HepG2 (cell line): ENCODE results near the gene PEX14. TPM values are rescaled to one million over a fixed set of nuclear protein-coding genes. Genes with fewer than 3 reads are reported as not detected.

Experiments used
- ARID2 ChIP-seq: sonication (generic); formaldehyde crosslinking; IDR thresholded peaks from 2 replicates; pipeline ENCODE4 v1.8.1; 2022; ENCODE audit warnings: mild to moderate bottlenecking, missing genetic modification reagents, borderline replicate concordance
- ATF3 ChIP-seq: sonication (generic); formaldehyde crosslinking; IDR thresholded peaks from 2 replicates; pipeline ENCODE4 v1.4.0; 2020; ENCODE audit warnings: missing genetic modification reagents
- CCDC6 ChIP-seq: sonication (generic); formaldehyde crosslinking; IDR thresholded peaks from 2 replicates; pipeline ENCODE4 v1.8.1; 2022; ENCODE audit warnings: mild to moderate bottlenecking, missing genetic modification reagents, moderate library complexity
- ERF ChIP-seq: IDR thresholded peaks from 2 replicates; pipeline ENCODE4 v1.6.1; 2018; ENCODE audit warnings: missing biosample characterization, missing genetic modification reagents
- GTF3A ChIP-seq: sonication (generic); formaldehyde crosslinking; conservative IDR thresholded peaks from 2 replicates; pipeline ENCODE4 v1.4.0; 2020; ENCODE audit warnings: mild to moderate bottlenecking, missing genetic modification reagents
- HMGA1 ChIP-seq: sonication (generic); formaldehyde crosslinking; conservative IDR thresholded peaks from 2 replicates; pipeline ENCODE4 v1.4.0; 2020; ENCODE audit warnings: missing genetic modification reagents
- HNRNPLL ChIP-seq: fragments of 200-400 bp; formaldehyde crosslinking; IDR thresholded peaks from 2 replicates; pipeline ENCODE4 v1.6.1; 2017; ENCODE audit warnings: mild to moderate bottlenecking, low read depth, low read length; ENCODE audit not compliant: poor library complexity, severe bottlenecking
- JUN ChIP-seq: sonication (generic); formaldehyde crosslinking; IDR thresholded peaks from 2 replicates; pipeline ENCODE4 v1.4.0; 2020; ENCODE audit warnings: mild to moderate bottlenecking, missing genetic modification reagents
- MAFG ChIP-seq: sonication (generic); formaldehyde crosslinking; IDR thresholded peaks from 2 replicates; pipeline ENCODE4 v1.5.1; 2020; ENCODE audit warnings: mild to moderate bottlenecking, missing genetic modification reagents
- NFYC ChIP-seq: IDR thresholded peaks from 2 replicates; pipeline ENCODE4 v1.6.1; 2016; ENCODE audit warnings: missing genetic modification reagents, missing compliant biosample characterization
- NPAS2 ChIP-seq: sonication (generic); formaldehyde crosslinking; IDR thresholded peaks from 2 replicates; pipeline ENCODE4 v1.8.0; 2022; ENCODE audit warnings: mild to moderate bottlenecking, missing genetic modification reagents, borderline replicate concordance
- NR2F2 ChIP-seq: IDR thresholded peaks from 2 replicates; pipeline ENCODE4 v1.6.1; 2012; ENCODE audit warnings: low read depth, inconsistent platforms, borderline replicate concordance
- RFXAP ChIP-seq: sonication (generic); formaldehyde crosslinking; IDR thresholded peaks from 2 replicates; pipeline ENCODE4 v1.4.0; 2020; ENCODE audit warnings: missing genetic modification reagents, borderline replicate concordance
- SNAPC2 ChIP-seq: sonication (generic); formaldehyde crosslinking; IDR thresholded peaks from 2 replicates; pipeline ENCODE4 v1.8.1; 2022; ENCODE audit warnings: mild to moderate bottlenecking, missing genetic modification reagents
- TAF1 ChIP-seq: sonication (generic); formaldehyde crosslinking; IDR thresholded peaks from 2 replicates; pipeline ENCODE4 v1.4.0; 2020; ENCODE audit warnings: missing genetic modification reagents
- TOPORS ChIP-seq: sonication (generic); formaldehyde crosslinking; IDR thresholded peaks from 2 replicates; pipeline ENCODE4 v1.8.0; 2023; ENCODE audit warnings: mild to moderate bottlenecking, missing genetic modification reagents
- ZBTB21 ChIP-seq: sonication (generic); formaldehyde crosslinking; IDR thresholded peaks from 2 replicates; pipeline ENCODE4 v1.4.0; 2020; ENCODE audit warnings: missing genetic modification reagents
- ZBTB44 ChIP-seq: sonication (generic); formaldehyde crosslinking; IDR thresholded peaks from 2 replicates; pipeline ENCODE4 v1.4.0; 2020; ENCODE audit warnings: missing genetic modification reagents
- ZMAT5 ChIP-seq: sonication (generic); formaldehyde crosslinking; IDR thresholded peaks from 2 replicates; pipeline ENCODE4 v1.5.0; 2020; ENCODE audit warnings: mild to moderate bottlenecking, low read depth, missing genetic modification reagents, borderline replicate concordance
- ZNF280D ChIP-seq: sonication (generic); formaldehyde crosslinking; IDR thresholded peaks from 2 replicates; pipeline ENCODE4 v1.5.1; 2020; ENCODE audit warnings: mild to moderate bottlenecking, missing genetic modification reagents
- ZNF30 ChIP-seq: sonication (generic); formaldehyde crosslinking; IDR thresholded peaks from 2 replicates; pipeline ENCODE4 v1.5.0; 2020; ENCODE audit warnings: mild to moderate bottlenecking, missing genetic modification reagents
- ZNF382 ChIP-seq: sonication (generic); formaldehyde crosslinking; IDR thresholded peaks from 2 replicates; pipeline ENCODE4 v1.5.0; 2020; ENCODE audit warnings: missing genetic modification reagents, mild to moderate bottlenecking, borderline replicate concordance
- ZNF562 ChIP-seq: sonication (generic); formaldehyde crosslinking; IDR thresholded peaks from 2 replicates; pipeline ENCODE4 v1.8.0; 2022; ENCODE audit warnings: missing genetic modification reagents, borderline replicate concordance
- ZNF773 ChIP-seq: sonication (generic); formaldehyde crosslinking; IDR thresholded peaks from 2 replicates; pipeline ENCODE4 v1.4.0; 2020; ENCODE audit warnings: missing genetic modification reagents, borderline replicate concordance
- ZNF782 ChIP-seq: sonication (generic); formaldehyde crosslinking; IDR thresholded peaks from 2 replicates; pipeline ENCODE4 v1.4.0; 2020; ENCODE audit warnings: missing genetic modification reagents, mild to moderate bottlenecking, borderline replicate concordance
- polyA plus RNA-seq, 8 experiments: library from polyadenylated mRNA; depleted of rRNA in 3 of 8; stranded (reverse) in 7 of 8; unstranded in 1 of 8; fragments of >200 nt; fragmentation: Illumina TruSeq in 4 of 8; extraction: Trizol in 4 of 8; gene quantifications; 2 replicates each; pipeline versions ENCODE4 v1.2.1 to v1.2.3, GENCODE V29; 2011 to 2016; ENCODE audit warnings: low read depth in 4 of 8, missing spikeins in 1 of 8, mixed read lengths in 1 of 8; ENCODE audit not compliant: insufficient read depth in 1 of 8
- total RNA-seq, 5 experiments: library from RNA; depleted of rRNA; stranded (reverse); fragments of >200 nt; fragmentation: Illumina TruSeq; extraction: Trizol; gene quantifications; 2 replicates each; pipeline ENCODE4 v1.2.3, GENCODE V29; 2016; ENCODE audit warnings: low read depth in 1 of 5

The PEX14 gene
- total and polyA plus RNA-seq, 2 of the 13 experiments (the other 11 are each of a cell fraction or from before 2014, with no cell fraction given): 6.5 to 9.9 TPM

GRCh38 chr1:10430216-10431069, 44.3 kb upstream of the PEX14 start, which contains the start of gene CENPS (continued):
- peak; percentile 90; the same call in 1 of the 2 replicates for TF ChIP-seq ZNF782 (CRISPR knock-in tag)
- TF ChIP-seq MAFG (CRISPR knock-in tag): no peak
- TF ChIP-seq HMGA1: no peak
- no peak for TF ChIP-seq ZBTB21
- TF ChIP-seq NPAS2 (CRISPR knock-in tag): no peak
- TF ChIP-seq ARID2: peak; percentile 68; the same call in 1 of the 2 replicates
- peak; percentile 12; the same call in 1 of the 2 replicates for TF ChIP-seq ZBTB44
- TF ChIP-seq TAF1 (CRISPR knock-in tag): peak; percentile 27; the same call in 1 of the 2 replicates
- no peak for TF ChIP-seq ATF3 (CRISPR knock-in tag)
- TF ChIP-seq SNAPC2: no peak
- TF ChIP-seq TOPORS (CRISPR knock-in tag): peak; percentile 93
- peak; percentile 64 for TF ChIP-seq HNRNPLL
- peak; percentile 87 for TF ChIP-seq ZNF773 (CRISPR knock-in tag)
- no peak for TF ChIP-seq ZNF382
- peak; percentile 100 for TF ChIP-seq CCDC6
- peak; percentile 93 for TF ChIP-seq ZNF562
- no peak for TF ChIP-seq GTF3A (CRISPR knock-in tag)
- peak; percentile 22; the same call in 1 of the 2 replicates for TF ChIP-seq ZNF30
- no peak for TF ChIP-seq NFYC (CRISPR knock-in tag)
- peak; percentile 68; the same call in 1 of the 2 replicates for TF ChIP-seq RFXAP (CRISPR knock-in tag)
- TF ChIP-seq ZMAT5: no peak
- peak; percentile 96 for TF ChIP-seq ERF (CRISPR knock-in tag)
- TF ChIP-seq NR2F2: no peak; the same call in 1 of the 2 replicates
- TF ChIP-seq ZNF280D (CRISPR knock-in tag): no peak
- peak; percentile 11; the same call in 1 of the 2 replicates for TF ChIP-seq JUN (CRISPR knock-in tag)
